T-helper 17 cell (primary cell): Measurements from ENCODE around the gene MS4A15. TPM values are rescaled to one million over a fixed set of nuclear protein-coding genes. Genes with fewer than 3 reads are reported as not detected.

Experiments
- total RNA-seq, 4 donors: library from RNA in 2 of 4; stranded (reverse) in 2 of 4; gene quantifications; one replicate each; pipeline ENCODE4 v1.2.3 and lab custom pipeline; 2022 to 2026

MS4A15 gene
- total RNA-seq, 2 donors from 2014 or later = not detected

Other genes with a start within 250 kb of the MS4A15 start
- gene MS4A13, start 241.5 kb upstream of the MS4A15 start, total RNA-seq = not detected
- gene MS4A8, start 57.3 kb upstream of the MS4A15 start, total RNA-seq = not detected
- not detected for gene MS4A18, start 32.1 kb upstream of the MS4A15 start, total RNA-seq
- gene MS4A10, start 28.5 kb downstream of the MS4A15 start, total RNA-seq = not detected
- 10 to 100 TPM in 1 of 2 donors, 1 to 10 TPM in 1; 9.2 to 13.1 TPM for gene CCDC86, start 85.2 kb downstream of the MS4A15 start, total RNA-seq
- 1 to 10 TPM in 1 of 2 donors, under 1 TPM in 1; 0.52 to 1.8 TPM for gene PTGDR2, start 99.1 kb downstream of the MS4A15 start, total RNA-seq
- not detected for gene ZP1, start 110.7 kb downstream of the MS4A15 start, total RNA-seq
- gene PRPF19, start 149.7 kb downstream of the MS4A15 start, total RNA-seq = 10 to 100 TPM; 66.7 to 87.5 TPM
- gene TMEM109, start 157.3 kb downstream of the MS4A15 start, total RNA-seq = 10 to 100 TPM; 42.8 to 52.7 TPM
- not detected for gene TMEM132A, start 167.6 kb downstream of the MS4A15 start, total RNA-seq
- gene SLC15A3, start 195.3 kb downstream of the MS4A15 start, total RNA-seq = 10 to 100 TPM in 1 of 2 donors, 1 to 10 TPM in 1; 3.5 to 11.2 TPM
- 100 to 1,000 TPM; 533 to 568 TPM for gene CD6, start 214.8 kb downstream of the MS4A15 start, total RNA-seq